HG03108 (cell line): ENCODE measurements around the gene PRRC2A.
A peak's percentile ranks its signal among the peaks of the same experiment; 100 is the strongest.

ENCODE experiments used
- ATAC-seq: cut with Tn5 transposase; IDR thresholded peaks from one replicate; pipeline ENCODE4 v1.9.1; 2021; ENCODE audit warnings: moderate library complexity; ENCODE audit not compliant: unreplicated experiment

The PRRC2A gene

GRCh38 chr6:31645325-31645724, 24.8 kb downstream of the PRRC2A start:
- no peak for ATAC-seq

- peak; percentile 17 for ATAC-seq
Observed at GRCh38 chr6:31651602-31652191, 31.2 kb downstream of the PRRC2A start.

GRCh38 chr6:31652925-31653724, 32.6 kb downstream of the PRRC2A start:
- peak; percentile 53 for ATAC-seq

- no peak for ATAC-seq
Observed at GRCh38 chr6:31654574-31655348, 34.2 kb downstream of the PRRC2A start.

DNA sequence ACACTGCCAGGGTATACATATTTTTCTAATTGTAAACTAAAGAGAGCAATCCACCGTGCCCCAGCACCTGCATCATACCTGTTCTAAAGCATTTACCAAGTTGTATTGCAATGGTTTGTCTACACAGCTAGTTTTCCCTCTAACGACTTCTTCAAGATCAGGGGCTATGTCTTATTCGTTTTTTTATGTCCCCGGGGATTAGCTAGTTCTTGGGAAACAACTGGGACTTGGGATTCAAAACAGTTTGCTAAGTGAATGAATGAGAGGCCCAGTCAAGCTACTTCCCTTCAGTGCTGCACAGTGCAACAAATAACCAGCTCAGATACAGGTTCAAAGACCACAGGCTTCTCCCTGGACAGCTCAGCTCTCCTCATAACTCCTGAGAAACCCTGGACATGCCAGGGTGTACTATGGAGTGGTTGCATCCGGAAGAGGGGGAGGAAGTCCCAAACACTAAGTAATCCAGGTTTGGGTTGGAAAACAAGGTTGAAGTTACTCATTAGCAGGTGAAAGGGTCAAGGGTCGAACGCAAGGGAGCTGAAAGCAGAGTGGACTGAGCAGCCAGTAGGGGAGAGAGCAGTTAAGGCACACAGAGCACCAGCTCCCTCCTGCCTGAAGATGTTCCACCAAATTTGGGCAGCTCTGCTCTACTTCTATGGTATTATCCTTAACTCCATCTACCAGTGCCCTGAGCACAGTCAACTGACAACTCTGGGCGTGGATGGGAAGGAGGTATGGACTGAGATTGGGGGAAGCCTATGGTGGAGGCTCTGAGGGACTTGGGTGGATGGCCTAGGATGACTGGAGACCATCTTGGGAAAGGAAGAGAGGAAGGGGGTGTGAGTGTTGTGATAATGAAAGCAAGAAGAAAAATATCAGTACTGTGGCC, 35.1 kb downstream of the PRRC2A start, which contains the start of gene APOM:
TSS of gene APOM (plus strand) at position 546 of the 889 bp plus-strand sequence. CDS start at position 619, 73 bp downstream.
- no peak for ATAC-seq

DNA sequence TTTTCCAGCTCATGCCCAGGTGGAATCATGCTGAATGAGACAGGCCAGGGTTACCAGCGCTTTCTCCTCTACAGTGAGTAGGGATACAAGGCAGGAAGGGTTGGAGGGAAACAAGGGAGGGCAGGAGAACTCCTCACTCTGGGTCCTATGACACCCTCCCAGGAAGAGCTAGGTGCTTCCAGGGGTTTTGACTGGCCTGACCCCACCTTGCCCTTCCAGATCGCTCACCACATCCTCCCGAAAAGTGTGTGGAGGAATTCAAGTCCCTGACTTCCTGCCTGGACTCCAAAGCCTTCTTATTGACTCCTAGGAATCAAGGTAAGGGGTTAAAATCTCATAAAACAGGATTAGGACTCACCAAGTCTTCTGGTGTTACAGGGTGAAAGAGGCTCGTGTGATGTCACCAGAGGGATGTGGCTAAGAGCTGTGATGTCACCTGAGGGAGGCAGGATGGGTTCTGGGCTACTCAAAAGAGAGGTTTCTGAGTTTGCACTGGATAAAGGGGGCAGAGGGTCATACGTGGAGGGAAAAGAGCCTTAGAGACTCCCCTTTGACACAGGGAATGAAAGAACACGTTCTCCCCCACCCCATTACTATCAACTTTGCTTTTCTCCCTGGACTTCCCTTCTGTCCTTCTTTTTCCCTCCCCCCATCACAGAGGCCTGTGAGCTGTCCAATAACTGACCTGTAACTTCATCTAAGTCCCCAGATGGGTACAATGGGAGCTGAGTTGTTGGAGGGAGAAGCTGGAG, 37.1 kb downstream of the PRRC2A start:
- no peak for ATAC-seq

DNA sequence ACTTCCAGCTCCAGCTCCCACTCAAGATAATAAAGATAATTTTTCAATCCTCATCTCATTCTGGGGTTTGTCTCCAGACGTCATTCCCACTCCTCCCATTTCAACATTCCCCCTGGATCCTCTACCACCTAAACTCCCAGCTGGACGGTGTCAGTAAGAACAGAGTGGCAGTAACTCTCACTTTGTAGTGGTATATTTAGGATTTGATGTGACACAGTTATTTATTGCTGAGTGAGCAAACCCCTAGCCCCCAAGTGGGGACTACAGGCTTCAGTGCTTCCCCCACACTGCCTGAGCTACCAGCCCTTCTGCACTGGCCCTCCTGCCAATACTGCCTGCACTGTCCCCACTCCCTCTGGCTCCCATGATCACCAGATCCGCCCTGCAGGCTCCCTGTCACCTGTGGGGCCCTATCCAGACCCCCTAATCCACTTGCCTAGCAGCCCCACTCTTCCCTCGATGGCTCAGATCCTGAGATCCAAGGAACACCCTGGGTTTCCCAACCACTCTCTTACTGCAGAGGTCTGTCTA, 37.7 kb downstream of the PRRC2A start:
- ATAC-seq = no peak

- no peak for ATAC-seq
Observed at GRCh38 chr6:31658983-31659648, 38.6 kb downstream of the PRRC2A start.

DNA sequence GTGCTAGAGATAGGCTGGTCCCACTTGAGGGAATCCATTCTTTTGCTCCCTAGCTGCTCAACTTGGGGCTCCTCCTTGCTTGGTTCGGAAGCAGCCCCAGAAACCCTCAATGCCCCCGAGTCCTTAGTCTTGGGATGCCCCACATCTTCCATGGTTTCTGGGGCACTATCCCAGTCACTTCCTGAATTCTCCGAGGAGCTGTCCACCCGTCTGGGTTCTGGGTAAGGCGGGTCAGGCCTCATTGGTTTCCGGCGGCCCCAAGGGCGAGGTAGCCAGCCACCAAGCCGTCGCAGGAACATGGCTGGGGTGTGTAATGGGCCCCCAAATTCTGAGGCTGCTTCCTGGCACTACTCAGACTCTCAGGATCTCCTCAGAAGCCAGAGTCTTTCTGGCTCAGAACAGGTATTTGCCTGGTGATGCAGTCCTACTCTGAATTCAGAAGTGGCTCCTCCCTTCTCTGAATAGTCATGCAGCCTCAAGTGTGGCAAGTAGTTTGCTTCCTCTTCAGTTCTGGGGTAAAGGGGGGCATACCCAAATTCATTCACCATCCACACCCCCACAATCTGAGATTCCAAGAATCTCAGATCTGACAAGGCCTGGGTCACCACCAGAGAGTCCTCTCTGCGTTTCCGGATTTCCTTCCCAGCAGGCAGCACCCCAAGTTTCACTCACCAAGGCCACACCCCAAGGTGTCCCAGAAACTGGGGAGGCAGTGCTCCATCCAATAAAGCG, 39.3 kb downstream of the PRRC2A start:
- no peak for ATAC-seq

DNA sequence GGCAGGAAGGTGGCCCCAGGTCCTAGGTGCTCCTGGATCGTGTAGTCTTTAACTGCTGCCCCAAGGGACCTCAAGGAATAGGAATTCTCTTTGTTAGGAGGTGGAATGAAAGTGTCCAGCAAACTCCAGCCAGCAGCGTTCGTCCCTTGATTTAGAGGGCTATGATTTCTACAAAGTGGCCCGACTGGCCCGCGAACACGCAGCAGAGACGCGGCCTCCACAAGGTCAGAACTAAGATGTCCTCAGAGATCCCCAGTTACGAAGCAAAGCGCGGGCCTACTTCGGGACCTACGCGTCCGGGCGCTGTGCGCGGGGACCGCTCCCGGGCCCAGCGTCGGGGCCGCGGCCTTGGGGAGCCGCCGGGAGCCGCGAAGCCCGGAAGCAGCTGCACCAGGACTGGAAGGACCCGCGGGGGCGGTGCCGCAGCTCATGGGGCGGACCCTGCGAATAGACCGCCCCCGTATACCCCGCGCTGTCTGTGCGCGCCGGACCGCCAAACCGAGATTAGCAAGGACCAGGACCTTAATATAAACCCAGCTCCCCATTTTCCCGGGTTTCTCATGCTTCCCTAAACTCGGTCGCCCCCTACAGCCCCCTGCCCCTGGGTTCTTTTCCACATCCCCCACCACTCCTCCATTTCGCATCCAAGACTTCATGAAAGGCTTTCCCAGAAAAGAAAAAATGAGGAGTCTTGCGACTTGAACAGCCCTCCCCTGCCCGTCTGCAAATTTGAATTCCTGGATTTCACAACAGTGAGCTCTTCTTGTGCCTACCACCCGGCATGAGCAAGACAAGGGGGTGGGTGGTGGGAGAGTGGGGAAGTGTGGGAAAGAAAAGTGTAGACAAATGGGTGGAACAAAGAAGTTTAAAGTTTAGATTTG, 40.1 kb downstream of the PRRC2A start, which contains the start of gene C6orf47:
TSS of gene C6orf47 (minus strand) at position 398 of the 881 bp plus-strand sequence. CDS start 831 bp downstream, outside the sequence.
- peak; percentile 48 for ATAC-seq

DNA sequence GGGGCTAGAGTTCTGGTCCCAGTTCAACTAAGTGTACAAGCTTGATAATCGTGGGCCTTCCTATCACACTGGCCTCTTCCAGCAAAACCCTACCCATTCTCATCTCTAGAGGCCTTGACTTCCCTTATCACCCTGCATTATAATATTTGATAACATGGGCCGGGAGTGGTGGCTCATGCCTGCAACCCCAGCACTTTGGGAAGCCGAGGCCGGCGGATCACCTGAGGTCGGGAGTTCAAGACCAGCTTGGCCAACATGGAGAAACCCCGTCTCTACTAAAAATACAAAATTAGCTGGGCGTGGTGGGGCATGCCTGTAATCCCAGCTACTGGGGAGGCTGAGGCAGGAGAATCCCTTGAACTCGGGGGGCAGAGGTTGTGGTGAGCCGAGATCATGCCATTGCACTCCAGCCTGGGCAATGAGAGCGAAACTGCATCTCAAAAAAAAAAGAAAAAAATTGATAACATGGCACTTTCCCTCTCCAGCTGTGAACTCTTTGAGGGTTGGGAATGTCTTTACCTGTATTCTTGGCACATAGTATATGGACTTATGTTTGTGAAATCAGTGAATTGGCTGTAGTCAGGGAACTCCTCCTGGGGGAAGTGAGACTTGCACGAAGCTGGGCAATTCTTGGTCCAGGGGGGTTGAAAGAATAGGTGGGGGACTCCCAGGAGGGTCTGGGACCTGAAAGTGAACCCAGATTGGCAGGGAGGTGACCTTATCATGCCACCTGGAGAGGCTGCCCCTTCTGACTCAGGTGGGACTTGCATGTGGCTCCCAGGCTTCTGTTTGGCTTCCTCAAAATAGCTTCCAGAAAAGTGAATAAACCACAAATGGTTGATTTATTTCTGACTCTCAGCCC, 41.0 kb downstream of the PRRC2A start:
- ATAC-seq = no peak

DNA sequence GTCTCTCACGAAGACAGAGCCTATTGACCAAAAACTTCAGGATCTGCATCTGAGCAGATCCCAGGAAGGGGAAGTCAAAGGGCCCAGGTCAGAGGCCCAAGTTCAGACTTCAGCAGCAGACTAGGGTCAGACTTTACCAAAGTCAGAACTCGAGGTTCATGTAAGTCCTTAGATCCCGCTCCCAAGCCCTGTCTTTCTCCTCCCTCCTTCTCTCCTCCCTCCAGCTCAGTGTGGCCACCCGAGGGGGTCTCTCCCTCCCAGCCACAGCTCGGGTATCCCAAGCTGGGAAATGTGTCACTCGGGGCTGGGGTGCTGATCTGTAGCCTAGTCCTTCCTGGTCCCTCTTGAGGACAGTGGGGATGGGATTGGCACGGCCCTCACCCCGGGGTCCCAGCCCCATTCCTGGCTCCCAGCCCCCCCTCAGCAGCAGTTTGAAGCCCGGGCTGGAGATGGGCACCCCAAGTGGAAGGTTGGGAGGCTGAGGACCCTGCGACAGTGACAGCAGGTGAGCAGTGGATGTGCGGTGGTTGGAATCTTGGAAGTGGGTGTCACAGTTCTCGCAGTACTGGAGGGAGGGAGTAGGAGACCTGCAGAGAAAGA, 41.7 kb downstream of the PRRC2A start:
- ATAC-seq = no peak

DNA sequence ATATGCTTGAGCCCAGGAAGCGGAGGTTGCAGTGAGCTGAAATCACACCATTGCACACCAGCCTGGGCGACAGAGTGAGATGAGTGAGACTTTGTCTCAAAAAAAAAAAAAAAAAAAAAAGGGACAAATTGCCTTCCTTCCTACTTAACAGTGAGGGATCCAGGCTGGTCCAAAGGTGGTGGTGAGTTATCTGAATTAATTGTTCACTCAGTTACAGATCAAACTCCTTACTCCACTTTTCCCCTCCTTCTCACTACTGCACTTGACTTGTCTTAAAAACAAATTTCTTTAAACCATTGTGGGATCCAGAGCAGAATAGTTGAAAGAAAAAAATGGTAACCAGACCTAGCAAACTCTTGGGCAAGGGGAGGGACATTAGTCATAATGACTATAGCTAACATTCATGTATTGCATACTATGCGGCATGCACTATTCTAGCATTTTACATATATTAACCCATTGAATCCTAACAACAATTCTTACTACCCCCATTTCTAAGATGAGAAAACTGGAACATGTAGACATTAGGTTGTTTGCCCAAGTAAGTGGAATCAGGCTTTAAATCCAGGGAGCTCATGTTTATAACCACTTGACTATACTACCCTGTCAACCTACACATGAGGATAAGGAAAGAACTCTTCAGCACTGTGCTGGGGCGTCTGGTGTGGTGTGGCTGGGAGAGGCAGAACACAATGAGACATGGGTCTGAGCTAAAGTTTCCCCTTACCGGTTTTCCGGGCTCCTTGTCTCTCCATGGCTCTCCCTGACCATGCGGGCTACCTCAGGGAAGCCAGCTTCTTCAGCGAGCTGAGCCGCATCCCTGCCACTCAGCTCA, 42.8 kb downstream of the PRRC2A start:
- ATAC-seq = no peak

- ATAC-seq = no peak
Observed at GRCh38 chr6:31663961-31664789, 43.7 kb downstream of the PRRC2A start.
